Neural progenitor cell (in vitro differentiated cells): Measurements from ENCODE around the gene SATB2. TPM values are rescaled to one million over a fixed set of nuclear protein-coding genes. Genes with fewer than 3 reads are reported as not detected.

Experiments
- DNase-seq: peaks from one replicate; pipeline ENCODE4 v3.0.0-alpha.2; 2016; ENCODE audit warnings: low spot score
- H2AFZ ChIP-seq: fragments of 200-600 bp; sonication (generic); replicated peaks from 2 replicates; pipeline ENCODE4 v1.6.1; 2016; ENCODE audit warnings: antibody characterized with exemption
- H3F3A ChIP-seq: fragments of 200-600 bp; sonication (generic); 2 replicates; pipeline ENCODE4 v1.6.1; 2016; ENCODE audit warnings: antibody characterized with exemption, low read depth
- H3K27ac ChIP-seq: fragments of 200-600 bp; sonication (generic); 2 replicates; pipeline ENCODE4 v1.5.1; 2016; ENCODE audit warnings: mild to moderate bottlenecking
- H3K27me3 ChIP-seq: fragments of 200-600 bp; sonication (generic); 2 replicates; pipeline ENCODE4 v1.6.1; 2016; ENCODE audit warnings: mild to moderate bottlenecking, moderate library complexity
- H3K36me3 ChIP-seq: fragments of 200-600 bp; sonication (generic); 2 replicates; pipeline ENCODE4 v1.5.1; 2016
- H3K4me1 ChIP-seq: fragments of 200-600 bp; sonication (generic); 2 replicates; pipeline ENCODE4 v1.6.1; 2016; ENCODE audit warnings: mixed run types
- H3K4me2 ChIP-seq: fragments of 200-600 bp; sonication (generic); 2 replicates; pipeline ENCODE4 v1.6.1; 2016
- H3K4me3 ChIP-seq: fragments of 200-600 bp; sonication (generic); 2 replicates; pipeline ENCODE4 v1.5.1; 2016
- H3K79me2 ChIP-seq: fragments of 200-600 bp; sonication (generic); 2 replicates; pipeline ENCODE4 v1.6.1; 2016; ENCODE audit warnings: low read depth
- H3K9ac ChIP-seq: fragments of 200-600 bp; sonication (generic); 2 replicates; pipeline ENCODE4 v1.6.1; 2016
- H3K9me3 ChIP-seq: fragments of 200-600 bp; sonication (generic); 2 replicates; pipeline ENCODE4 v1.5.1; 2016; ENCODE audit warnings: low read depth
- H4K20me1 ChIP-seq: fragments of 200-600 bp; sonication (generic); 2 replicates; pipeline ENCODE4 v1.6.1; 2016; ENCODE audit warnings: low read depth
- H3K27ac Mint-ChIP-seq: 3 replicates; pipeline ENCODE4 v1.8.0; 2021; ENCODE audit warnings: mixed read lengths
- H3K27me3 Mint-ChIP-seq: 2 replicates; pipeline ENCODE4 v1.8.0; 2022; ENCODE audit warnings: low read depth, mild to moderate bottlenecking, inconsistent platforms, moderate library complexity, mixed read lengths; ENCODE audit not compliant: insufficient read depth
- H3K36me3 Mint-ChIP-seq: 3 replicates; pipeline ENCODE4 v1.8.0; 2021; ENCODE audit warnings: mixed read lengths
- H3K4me1 Mint-ChIP-seq: 3 replicates; pipeline ENCODE4 v1.8.0; 2021; ENCODE audit warnings: mixed read lengths
- H3K4me3 Mint-ChIP-seq: 3 replicates; pipeline ENCODE4 v1.8.0; 2021; ENCODE audit warnings: mild to moderate bottlenecking, moderate library complexity, mixed read lengths
- H3K9me3 Mint-ChIP-seq: 3 replicates; pipeline ENCODE4 v1.8.0; 2020; ENCODE audit warnings: mixed read lengths
- EZH2 ChIP-seq: fragments of 200-600 bp; sonication (generic); IDR thresholded peaks from 2 replicates; pipeline ENCODE4 v1.6.1; 2017; ENCODE audit warnings: antibody characterized with exemption, mild to moderate bottlenecking, moderate library complexity
- EZH2phosphoT487 ChIP-seq: fragments of 200-600 bp; sonication (generic); IDR thresholded peaks from 2 replicates; pipeline ENCODE4 v1.6.1; 2017; ENCODE audit warnings: antibody characterized with exemption
- total RNA-seq: library from RNA; depleted of rRNA; stranded (reverse); fragments of >200 nt; gene quantifications from 2 replicates; pipeline ENCODE4 v1.2.3, GENCODE V29; 2015; ENCODE audit warnings: low replicate concordance
- TF ChIP-seq, protein P1 (sequence below): fragments of 200-600 bp; sonication (generic); IDR thresholded peaks from 2 replicates; pipeline ENCODE4 v1.5.1; 2017; ENCODE audit warnings: antibody characterized with exemption, mild to moderate bottlenecking

SATB2 gene
- total RNA-seq, 1 donor from 2014 or later, result 3.7 TPM

DNA sequence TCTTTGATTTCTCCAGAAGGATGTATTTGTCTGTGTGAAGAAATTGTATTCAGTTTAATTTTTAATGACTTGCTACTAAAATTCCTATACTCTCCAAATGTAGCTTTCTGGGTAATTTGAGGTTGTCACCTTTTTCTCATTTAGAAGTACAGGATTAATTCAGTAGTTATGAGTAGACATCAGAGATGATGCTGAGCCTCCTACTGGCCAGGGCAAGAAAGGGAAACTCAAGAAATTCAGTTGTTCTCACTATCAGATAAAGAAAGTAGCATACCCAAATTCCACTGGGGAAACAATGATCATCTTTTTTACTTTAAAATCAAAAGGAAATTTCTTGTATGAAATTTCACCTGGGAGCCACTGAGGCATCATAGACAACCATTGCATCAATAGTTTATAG, 199.4 kb downstream of the SATB2 start:
- Histone ChIP-seq H3K4me3 (no peak overlapping the region), H3K36me3 (no peaks in the 10 kb centered on the region), H2AFZ (no peak overlapping the region), H3K27me3 (no peaks in the 10 kb centered on the region), H3F3A (peaks cover 10% of the 10 kb centered on the region), H3K4me1 (peaks cover 6% of the 10 kb centered on the region), H3K4me2 (no peak overlapping the region), H4K20me1 (no peaks in the 10 kb centered on the region), H3K9ac (no peak overlapping the region), H3K27ac (no peak overlapping the region), H3K9me3 (no peaks in the 10 kb centered on the region), H3K79me2 (no peaks in the 10 kb centered on the region)
- DNase-seq, result no peak
- Mint-ChIP-seq H3K36me3 (peaks cover 5% of the 10 kb centered on the region), H3K4me1 (peaks cover 11% of the 10 kb centered on the region), H3K27me3 (peaks cover 5% of the 10 kb centered on the region), H3K27ac (no peak overlapping the region), H3K4me3 (no peak overlapping the region), H3K9me3 (peaks cover 20% of the 10 kb centered on the region)
- TF ChIP-seq, protein P1, sequence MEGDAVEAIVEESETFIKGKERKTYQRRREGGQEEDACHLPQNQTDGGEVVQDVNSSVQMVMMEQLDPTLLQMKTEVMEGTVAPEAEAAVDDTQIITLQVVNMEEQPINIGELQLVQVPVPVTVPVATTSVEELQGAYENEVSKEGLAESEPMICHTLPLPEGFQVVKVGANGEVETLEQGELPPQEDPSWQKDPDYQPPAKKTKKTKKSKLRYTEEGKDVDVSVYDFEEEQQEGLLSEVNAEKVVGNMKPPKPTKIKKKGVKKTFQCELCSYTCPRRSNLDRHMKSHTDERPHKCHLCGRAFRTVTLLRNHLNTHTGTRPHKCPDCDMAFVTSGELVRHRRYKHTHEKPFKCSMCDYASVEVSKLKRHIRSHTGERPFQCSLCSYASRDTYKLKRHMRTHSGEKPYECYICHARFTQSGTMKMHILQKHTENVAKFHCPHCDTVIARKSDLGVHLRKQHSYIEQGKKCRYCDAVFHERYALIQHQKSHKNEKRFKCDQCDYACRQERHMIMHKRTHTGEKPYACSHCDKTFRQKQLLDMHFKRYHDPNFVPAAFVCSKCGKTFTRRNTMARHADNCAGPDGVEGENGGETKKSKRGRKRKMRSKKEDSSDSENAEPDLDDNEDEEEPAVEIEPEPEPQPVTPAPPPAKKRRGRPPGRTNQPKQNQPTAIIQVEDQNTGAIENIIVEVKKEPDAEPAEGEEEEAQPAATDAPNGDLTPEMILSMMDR, result peak; percentile 23
- no peak for TF ChIP-seq EZH2phosphoT487

DNA sequence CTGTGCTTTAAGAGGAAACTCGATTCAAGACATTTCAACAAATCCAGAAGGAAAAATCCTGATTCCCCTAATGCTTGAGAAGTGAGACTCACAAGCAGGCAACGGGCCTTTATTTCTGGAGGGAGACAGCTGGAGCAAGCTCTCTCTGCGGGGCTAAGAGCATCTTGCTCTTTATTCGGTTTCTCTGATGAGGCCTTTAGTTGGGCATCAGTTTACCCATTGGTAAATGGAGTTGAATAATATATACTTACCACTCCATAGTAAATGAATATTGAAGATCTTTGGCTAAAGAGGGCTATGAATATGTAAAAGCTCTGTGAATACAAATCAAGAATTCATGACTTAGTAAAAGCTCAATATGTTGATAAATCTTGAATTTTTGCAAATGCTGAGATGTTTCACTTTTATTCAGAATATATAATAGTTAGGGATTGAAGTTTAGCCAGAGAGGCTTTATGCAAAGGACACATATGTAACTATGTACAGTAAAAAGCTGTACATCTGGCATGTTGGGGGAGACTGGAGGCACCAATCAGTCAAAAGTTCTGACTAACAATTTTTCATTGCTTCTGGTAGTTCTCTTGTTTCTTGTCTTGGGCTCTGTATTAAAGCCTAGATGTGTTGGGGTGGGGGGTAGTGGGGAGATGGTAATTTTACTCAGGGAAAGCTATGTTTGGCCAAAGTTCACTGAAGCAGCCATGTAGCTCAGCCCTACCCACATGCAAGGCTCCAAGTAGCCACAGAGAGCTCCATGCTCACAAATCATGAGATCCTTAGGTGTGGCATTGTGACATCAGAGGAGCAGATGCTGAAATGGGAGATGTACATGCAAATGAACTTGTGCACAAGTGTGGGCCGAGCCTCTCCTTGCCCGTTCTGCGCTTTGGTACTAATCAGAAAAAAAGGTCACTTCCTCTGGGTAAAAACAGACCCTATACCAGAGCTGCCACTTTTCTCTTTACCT, 200.2 kb downstream of the SATB2 start:
- no peak overlapping the region for H3K4me3 Mint-ChIP-seq
- TF ChIP-seq, protein P1, result no peak
- no peak for TF ChIP-seq EZH2phosphoT487
- no peak for TF ChIP-seq EZH2
- peaks cover 2% of the 10 kb centered on the region for H3K27me3 Mint-ChIP-seq
- peaks cover 11% of the 10 kb centered on the region for H3K4me1 Mint-ChIP-seq
- no peaks in the 10 kb centered on the region for H3K27me3 ChIP-seq
- H3K9ac ChIP-seq, result no peak overlapping the region
- peaks cover 10% of the 10 kb centered on the region for H3F3A ChIP-seq
- no peaks in the 10 kb centered on the region for H3K79me2 ChIP-seq
- H4K20me1 ChIP-seq, result no peaks in the 10 kb centered on the region
- DNase-seq, result no peak
- peaks cover 6% of the 10 kb centered on the region for H3K4me1 ChIP-seq
- H3K27ac Mint-ChIP-seq, result no peak overlapping the region
- H3K4me2 ChIP-seq, result no peak overlapping the region
- no peak overlapping the region for H2AFZ ChIP-seq
- no peaks in the 10 kb centered on the region for H3K9me3 ChIP-seq
- no peak overlapping the region for H3K4me3 ChIP-seq
- H3K9me3 Mint-ChIP-seq, result peaks cover 14% of the 10 kb centered on the region
- peaks cover 5% of the 10 kb centered on the region for H3K36me3 Mint-ChIP-seq
- H3K27ac ChIP-seq, result no peak overlapping the region
- no peaks in the 10 kb centered on the region for H3K36me3 ChIP-seq

DNA sequence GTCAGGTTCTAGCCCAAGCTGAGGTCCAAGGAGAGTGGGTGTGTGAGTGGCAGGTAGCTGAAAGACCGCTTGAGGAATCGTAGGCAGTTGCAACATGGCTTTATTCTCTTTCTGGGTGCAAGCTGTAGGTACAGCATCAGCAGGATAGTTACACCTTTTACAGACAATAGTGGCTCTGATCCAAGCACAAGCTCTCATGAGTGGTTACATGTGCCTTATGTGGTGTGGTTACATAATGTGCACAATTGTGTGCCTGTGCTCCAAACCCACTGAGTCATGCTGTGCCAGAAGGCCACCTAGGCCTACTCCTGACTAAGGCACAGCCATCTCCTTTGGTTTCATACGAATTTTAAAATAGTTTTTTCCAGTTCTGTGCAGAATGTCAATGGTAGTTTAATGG, 227.6 kb downstream of the SATB2 start:
- no peak overlapping the region for H3K4me2 ChIP-seq
- no peaks in the 10 kb centered on the region for H3K4me1 ChIP-seq
- no peaks in the 10 kb centered on the region for H3K79me2 ChIP-seq
- no peak overlapping the region for H3K4me3 ChIP-seq
- H3K27me3 ChIP-seq, result no peaks in the 10 kb centered on the region
- Mint-ChIP-seq H3K4me1 (no peaks in the 10 kb centered on the region), H3K9me3 (peaks cover 13% of the 10 kb centered on the region), H3K27ac (no peak overlapping the region), H3K27me3 (no peaks in the 10 kb centered on the region), H3K4me3 (no peak overlapping the region), H3K36me3 (no peaks in the 10 kb centered on the region)
- no peak overlapping the region for H3K27ac ChIP-seq
- no peak for TF ChIP-seq EZH2
- TF ChIP-seq EZH2phosphoT487, result no peak
- TF ChIP-seq, protein P1, result no peak
- no peaks in the 10 kb centered on the region for H3K9me3 ChIP-seq
- H4K20me1 ChIP-seq, result no peaks in the 10 kb centered on the region
- H3F3A ChIP-seq, result no peaks in the 10 kb centered on the region
- H3K36me3 ChIP-seq, result no peaks in the 10 kb centered on the region
- DNase-seq, result no peak
- no peak overlapping the region for H3K9ac ChIP-seq
- no peak overlapping the region for H2AFZ ChIP-seq
